HL-60 (cell line): ENCODE results near the gene SPTBN1.

Experiments
- DNase-seq, 2 experiments: peaks; one replicate each; pipeline ENCODE4 v3.0.0-alpha.2; 2010 to 2020; ENCODE audit warnings: low read depth in 1 of 2, low spot score in 1 of 2
- H3K27ac ChIP-seq: fragments of 250-450 bp; sonication (Bioruptor Pico); replicated peaks from 2 replicates; pipeline ENCODE4 v1.5.1; 2020; ENCODE audit warnings: mild to moderate bottlenecking, moderate library complexity
- H3K27me3 ChIP-seq: fragments of 250-450 bp; sonication (Bioruptor Pico); 2 replicates; pipeline ENCODE4 v1.5.1; 2021; ENCODE audit warnings: mild to moderate bottlenecking, moderate library complexity; ENCODE audit not compliant: insufficient read depth, poor library complexity, severe bottlenecking
- H3K4me3 ChIP-seq: replicated peaks from 2 replicates; pipeline ENCODE4 v1.5.1; 2011; ENCODE audit warnings: mild to moderate bottlenecking, control low read depth, low read length; ENCODE audit not compliant: insufficient read depth
- GABPA ChIP-seq: IDR thresholded peaks from 2 replicates; pipeline ENCODE4 v1.6.1; 2012; ENCODE audit warnings: low read depth
- POLR2AphosphoS5 ChIP-seq: IDR thresholded peaks from 2 replicates; pipeline ENCODE4 v1.6.1; 2012; ENCODE audit warnings: low read depth
- SPI1 ChIP-seq: IDR thresholded peaks from 2 replicates; pipeline ENCODE4 v1.6.1; 2012; ENCODE audit warnings: low read depth, mild to moderate bottlenecking, borderline replicate concordance
- long read RNA-seq: library from polyadenylated mRNA; unstranded; transcript quantifications from one replicate; pipeline ENCODE4 v2.0.0, GENCODE V29; 2020
- TF ChIP-seq, protein P1 (sequence below): IDR thresholded peaks from 2 replicates; pipeline ENCODE4 v1.6.1; 2012; ENCODE audit warnings: low read depth; ENCODE audit not compliant: insufficient replicate concordance
- TF ChIP-seq, protein P2 (sequence below): IDR thresholded peaks from one replicate; pipeline ENCODE4 v1.5.1; 2011; ENCODE audit warnings: low read length, control low read depth, inconsistent platforms; ENCODE audit not compliant: insufficient read depth

The SPTBN1 gene
- long read RNA-seq, partial matches to known transcripts: 69 of 78 reads
- long read RNA-seq, other reads (novel, unspliced or antisense): 7 of 78 reads

DNA sequence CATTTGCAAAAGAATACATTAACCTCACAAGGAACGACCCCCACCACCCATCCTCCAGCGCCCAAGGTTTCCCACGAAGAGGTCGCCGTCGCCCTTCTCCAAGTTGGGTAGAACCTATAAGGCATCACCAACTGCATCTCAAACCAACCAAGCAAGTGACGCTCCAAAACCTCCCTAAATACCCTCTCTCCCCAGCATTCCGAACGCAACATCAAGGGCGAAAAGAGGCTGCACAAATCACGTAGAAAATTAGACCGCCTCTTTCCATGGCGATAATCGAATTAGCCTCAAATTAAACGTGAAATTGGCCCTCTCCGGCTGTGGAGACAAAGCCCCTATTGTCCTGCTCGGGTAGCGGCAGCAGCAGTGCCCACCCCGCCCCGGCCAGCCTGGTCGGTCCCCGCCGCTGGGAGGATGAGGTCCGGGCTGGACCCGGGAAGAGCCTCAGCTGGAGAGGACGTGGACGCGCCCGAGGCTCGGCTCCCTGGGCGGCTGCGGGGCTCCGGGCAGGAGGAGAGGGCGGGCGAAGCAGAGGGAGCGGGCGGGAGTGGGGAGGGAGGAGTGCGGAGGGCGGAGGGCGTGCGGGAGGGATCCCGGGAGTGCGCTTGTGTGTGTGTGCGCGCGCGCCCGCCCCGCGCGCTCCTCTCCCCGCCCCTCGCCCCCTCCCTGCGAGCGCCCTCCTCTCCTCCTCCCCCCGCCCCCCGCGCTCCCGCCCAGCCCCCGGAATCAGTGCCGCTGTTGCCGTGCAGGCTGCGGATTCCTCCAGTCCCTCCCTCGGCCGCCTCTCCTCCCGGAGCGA is at the start of gene SPTBN1:
Gene SPTBN1, plus strand, starts transcription at position 765 of the 799 bp plus-strand sequence. CDS start 70,092 bp downstream, outside the sequence.
- TF ChIP-seq SPI1: no peak
- TF ChIP-seq, protein P1, sequence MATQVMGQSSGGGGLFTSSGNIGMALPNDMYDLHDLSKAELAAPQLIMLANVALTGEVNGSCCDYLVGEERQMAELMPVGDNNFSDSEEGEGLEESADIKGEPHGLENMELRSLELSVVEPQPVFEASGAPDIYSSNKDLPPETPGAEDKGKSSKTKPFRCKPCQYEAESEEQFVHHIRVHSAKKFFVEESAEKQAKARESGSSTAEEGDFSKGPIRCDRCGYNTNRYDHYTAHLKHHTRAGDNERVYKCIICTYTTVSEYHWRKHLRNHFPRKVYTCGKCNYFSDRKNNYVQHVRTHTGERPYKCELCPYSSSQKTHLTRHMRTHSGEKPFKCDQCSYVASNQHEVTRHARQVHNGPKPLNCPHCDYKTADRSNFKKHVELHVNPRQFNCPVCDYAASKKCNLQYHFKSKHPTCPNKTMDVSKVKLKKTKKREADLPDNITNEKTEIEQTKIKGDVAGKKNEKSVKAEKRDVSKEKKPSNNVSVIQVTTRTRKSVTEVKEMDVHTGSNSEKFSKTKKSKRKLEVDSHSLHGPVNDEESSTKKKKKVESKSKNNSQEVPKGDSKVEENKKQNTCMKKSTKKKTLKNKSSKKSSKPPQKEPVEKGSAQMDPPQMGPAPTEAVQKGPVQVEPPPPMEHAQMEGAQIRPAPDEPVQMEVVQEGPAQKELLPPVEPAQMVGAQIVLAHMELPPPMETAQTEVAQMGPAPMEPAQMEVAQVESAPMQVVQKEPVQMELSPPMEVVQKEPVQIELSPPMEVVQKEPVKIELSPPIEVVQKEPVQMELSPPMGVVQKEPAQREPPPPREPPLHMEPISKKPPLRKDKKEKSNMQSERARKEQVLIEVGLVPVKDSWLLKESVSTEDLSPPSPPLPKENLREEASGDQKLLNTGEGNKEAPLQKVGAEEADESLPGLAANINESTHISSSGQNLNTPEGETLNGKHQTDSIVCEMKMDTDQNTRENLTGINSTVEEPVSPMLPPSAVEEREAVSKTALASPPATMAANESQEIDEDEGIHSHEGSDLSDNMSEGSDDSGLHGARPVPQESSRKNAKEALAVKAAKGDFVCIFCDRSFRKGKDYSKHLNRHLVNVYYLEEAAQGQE: no peak
- TF ChIP-seq, protein P2, sequence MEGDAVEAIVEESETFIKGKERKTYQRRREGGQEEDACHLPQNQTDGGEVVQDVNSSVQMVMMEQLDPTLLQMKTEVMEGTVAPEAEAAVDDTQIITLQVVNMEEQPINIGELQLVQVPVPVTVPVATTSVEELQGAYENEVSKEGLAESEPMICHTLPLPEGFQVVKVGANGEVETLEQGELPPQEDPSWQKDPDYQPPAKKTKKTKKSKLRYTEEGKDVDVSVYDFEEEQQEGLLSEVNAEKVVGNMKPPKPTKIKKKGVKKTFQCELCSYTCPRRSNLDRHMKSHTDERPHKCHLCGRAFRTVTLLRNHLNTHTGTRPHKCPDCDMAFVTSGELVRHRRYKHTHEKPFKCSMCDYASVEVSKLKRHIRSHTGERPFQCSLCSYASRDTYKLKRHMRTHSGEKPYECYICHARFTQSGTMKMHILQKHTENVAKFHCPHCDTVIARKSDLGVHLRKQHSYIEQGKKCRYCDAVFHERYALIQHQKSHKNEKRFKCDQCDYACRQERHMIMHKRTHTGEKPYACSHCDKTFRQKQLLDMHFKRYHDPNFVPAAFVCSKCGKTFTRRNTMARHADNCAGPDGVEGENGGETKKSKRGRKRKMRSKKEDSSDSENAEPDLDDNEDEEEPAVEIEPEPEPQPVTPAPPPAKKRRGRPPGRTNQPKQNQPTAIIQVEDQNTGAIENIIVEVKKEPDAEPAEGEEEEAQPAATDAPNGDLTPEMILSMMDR: no peak
- no peak for TF ChIP-seq GABPA
- TF ChIP-seq POLR2AphosphoS5: no peak
- H3K4me3 ChIP-seq: peak within 1 kb of the TSS; percentile 49
- peak in 1 of 2 experiments; percentile 13 for DNase-seq
- H3K27ac ChIP-seq: no peak within 1 kb of the TSS
- H3K27me3 ChIP-seq: peaks cover 43% of the 10 kb centered on the region

DNA sequence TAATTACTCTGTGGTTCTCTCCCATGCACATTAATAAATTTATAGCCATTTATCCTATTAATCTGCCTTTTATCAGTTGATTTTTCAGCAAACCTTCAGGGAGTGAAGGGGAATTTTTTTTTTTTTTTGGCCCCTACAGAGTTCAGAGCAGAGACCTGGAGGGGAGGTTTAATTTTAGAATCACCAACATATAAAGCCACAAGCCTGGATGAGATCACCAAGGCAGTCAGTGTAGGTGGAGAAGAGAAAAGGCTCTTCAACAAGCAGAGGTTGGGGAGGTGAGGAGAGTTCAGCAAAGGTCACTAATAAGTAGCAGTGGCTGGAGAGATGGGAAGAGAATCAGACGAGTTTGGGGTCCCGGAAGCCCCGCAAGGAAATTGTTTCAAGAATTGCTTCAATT is 48.4 kb upstream of the SPTBN1 start:
- Histone ChIP-seq H3K27me3 (no peaks in the 10 kb centered on the region), H3K4me3 (no peak overlapping the region), H3K27ac (no peak overlapping the region)
- TF ChIP-seq, protein P2: no peak
- TF ChIP-seq POLR2AphosphoS5 (no peak), GABPA (no peak), SPI1 (no peak)
- TF ChIP-seq, protein P1: no peak
- no peak for DNase-seq

- Histone ChIP-seq H3K27ac (no peak overlapping the region), H3K4me3 (no peak overlapping the region), H3K27me3 (no peaks in the 10 kb centered on the region)
- no peak for TF ChIP-seq SPI1
- TF ChIP-seq GABPA: no peak
- TF ChIP-seq, protein P2: no peak
- TF ChIP-seq POLR2AphosphoS5: no peak
- TF ChIP-seq, protein P1: no peak
- no peak for DNase-seq
Measured at GRCh38 chr2:54408288-54408687, 47.8 kb upstream of the SPTBN1 start.
